HG03521 (cell line): Measurements from ENCODE around the gene TAS2R38.
"Not testable (repeated sequence)": the region's sequence is repeated elsewhere in the genome, so short reads cannot be mapped to it uniquely, and the experiment has no call there.

Experiments
- ATAC-seq: cut with Tn5 transposase; IDR thresholded peaks from one replicate; pipeline ENCODE4 v1.9.1; 2021; ENCODE audit warnings: mild to moderate bottlenecking, moderate library complexity; ENCODE audit not compliant: unreplicated experiment

The TAS2R38 gene

DNA sequence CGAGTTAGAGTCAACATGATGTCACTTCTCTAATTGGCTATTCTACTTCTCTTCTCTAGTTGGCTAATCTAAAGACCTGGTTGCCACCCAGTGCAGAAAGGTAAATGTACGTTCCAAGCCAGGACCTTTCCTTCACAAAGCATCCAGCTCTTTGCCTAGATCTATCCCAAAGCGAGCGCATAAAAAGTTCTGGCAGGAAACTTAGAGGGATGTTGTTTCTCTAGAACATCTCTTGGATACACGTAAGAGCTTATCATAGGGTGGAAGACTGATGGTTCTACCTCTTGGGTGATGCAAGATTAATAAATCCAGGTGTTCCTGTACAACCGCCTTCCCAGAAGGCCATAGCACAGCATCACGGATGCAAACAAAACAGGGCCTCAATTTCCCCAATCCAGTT, at the start of gene TAS2R38:
TAS2R38 (minus strand) TSS at position 101 of the 400 bp plus-strand sequence; CDS start at position 17, 84 bp downstream.
- no peak for ATAC-seq

- no peak for ATAC-seq
These were observed 44.6 kb upstream of the TAS2R38 start for GRCh38 chr7:142018154-142018553.

- ATAC-seq, result no peak
These were observed 43.9 kb upstream of the TAS2R38 start for GRCh38 chr7:142017451-142017850.

DNA sequence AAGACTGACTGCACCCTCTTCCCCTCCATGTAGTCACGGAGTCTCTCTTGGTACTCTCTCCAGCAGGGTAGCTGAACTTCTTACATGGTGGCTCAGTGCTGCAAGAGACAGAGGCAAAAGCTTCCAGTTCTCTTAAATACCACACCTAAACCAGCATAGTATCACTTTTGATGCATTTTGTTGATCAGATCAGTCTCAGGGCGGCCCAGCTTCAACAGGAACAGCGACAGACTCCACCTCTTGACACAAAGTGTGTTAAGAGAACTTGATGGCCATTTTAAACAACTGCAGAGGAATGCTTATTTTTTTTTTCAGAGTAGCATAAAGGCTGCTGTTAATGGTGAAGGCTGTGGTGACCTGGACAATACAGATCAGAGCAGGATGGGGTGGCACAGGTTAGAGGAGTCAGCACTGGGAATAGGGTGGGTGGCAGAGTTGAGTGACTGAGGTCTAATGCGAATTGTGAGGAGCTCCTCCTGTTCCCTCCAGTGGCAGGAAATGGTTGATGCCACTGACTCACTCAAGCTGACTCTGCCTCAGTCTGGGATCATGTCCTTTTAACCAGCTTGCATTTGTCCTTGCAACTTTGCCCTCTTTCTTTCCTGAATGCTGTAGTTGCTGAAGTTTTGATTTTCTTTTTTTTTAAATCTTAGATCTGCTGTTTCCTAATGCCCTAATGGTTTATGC, 39.4 kb upstream of the TAS2R38 start:
- ATAC-seq, result no peak

- ATAC-seq, result no peak
These were observed 37.5 kb upstream of the TAS2R38 start for GRCh38 chr7:142010952-142011548.

DNA sequence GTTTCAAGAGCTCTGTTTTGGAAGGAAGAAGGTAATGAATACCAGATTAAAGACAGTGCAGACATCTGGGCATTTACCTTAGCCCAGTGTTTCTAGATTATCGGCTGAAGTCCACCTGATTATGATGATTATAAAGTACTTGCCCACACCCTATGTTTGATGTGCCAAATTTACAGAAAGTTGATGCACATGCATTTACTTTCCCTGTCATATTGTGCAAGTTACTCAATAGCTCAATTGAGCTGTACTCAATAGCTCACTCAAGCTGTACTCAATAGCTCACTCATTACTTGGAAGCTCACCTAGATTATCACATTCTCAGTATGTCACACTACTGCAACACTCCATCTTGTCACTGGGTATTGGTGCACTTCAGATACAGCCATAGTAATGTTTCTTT, 35.6 kb upstream of the TAS2R38 start:
- no peak for ATAC-seq

DNA sequence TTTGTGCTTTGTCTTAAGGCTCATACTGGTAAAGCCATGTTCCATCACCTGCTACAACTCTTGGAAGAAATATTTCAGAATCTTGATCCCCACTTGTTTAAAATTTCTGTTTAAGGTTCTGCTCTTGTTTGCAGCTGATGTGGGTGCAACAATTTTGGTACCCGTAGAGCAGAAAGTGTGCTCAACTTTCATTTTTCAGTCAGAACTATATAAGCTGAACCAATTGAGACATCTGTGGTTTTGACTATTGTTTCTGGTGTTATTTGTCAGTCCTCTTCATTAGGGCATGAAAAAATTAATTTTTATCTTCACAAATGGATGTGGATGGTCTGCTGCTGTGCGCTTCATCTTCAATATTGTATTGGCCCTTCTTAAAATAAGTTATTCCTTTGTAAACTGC, 33.0 kb upstream of the TAS2R38 start:
- no peak for ATAC-seq

DNA sequence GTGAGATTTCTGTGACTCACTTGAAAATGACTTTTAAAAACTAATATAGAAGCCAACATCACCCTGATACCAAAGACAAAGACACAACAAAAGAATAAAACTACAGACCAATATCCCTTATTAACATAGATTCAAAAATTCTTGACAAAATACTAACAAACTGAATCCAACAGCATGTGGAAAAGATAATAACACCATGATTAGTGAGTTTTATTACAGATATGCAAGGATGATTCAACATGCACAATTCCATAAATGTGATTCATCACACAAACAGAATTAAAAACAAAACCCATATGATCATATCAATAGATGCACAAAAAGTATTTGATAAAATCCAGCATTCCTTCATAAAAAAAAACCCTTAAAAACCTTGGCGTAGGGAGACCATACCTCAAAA, 28.6 kb upstream of the TAS2R38 start:
- ATAC-seq, result no peak

DNA sequence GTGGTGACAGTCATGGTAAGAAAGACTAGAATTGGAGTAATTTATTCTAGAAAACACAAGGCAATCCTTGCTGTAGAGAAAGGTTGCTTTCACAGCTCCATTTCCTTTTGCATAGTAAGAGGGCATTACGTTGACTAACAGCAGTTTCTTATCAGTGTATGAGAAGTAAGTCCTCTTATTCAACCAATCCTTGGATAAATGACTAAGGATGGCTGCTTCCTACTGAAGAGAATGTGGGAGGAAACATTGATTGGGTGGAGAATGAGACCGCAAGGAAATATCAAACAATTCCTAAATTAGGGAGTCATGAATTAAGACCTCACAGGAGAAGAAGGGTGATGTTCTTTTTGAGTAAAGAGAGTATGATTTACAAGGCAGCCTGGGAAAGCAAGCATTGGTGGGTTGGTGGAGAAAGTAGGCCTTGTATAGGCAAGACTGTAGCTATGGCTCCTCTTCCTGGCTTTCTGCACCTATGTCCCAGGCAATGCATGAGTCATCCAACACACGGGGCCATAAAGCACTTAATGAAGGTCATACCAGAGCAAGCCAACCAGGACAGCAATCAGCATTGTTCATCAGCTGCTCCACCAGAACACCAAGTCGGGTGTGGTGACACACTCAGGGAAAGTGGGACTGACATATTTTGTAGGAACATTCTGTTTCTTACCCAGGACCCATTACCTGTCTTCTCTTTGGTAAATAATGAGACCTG, 27.7 kb upstream of the TAS2R38 start:
- no peak for ATAC-seq

DNA sequence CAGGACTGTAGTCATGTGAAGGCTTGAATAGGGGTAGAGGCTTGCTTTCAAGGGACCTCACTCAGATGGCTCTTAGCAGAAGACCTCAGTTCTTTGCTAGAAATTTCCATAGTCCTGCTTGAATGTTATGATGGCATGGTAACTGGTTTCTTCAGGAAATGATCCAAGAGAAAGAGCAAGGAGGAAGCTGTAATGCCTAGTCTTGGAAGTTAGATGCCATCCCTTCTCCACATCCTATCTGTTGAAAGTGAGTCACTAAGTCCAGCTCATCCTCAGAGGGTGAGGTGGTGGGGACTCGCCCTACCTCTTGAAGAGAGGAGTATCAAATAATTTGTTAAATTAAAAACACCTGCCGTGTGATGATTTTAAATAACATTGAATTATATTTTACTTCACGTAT, 26.7 kb upstream of the TAS2R38 start:
- ATAC-seq, result no peak

- ATAC-seq, result no peak
These were observed 25.6 kb upstream of the TAS2R38 start for GRCh38 chr7:141999058-141999623.

GRCh38 chr7:141993354-141993753, 19.8 kb upstream of the TAS2R38 start:
- ATAC-seq, result no peak

- no peak for ATAC-seq
These were observed 19.1 kb upstream of the TAS2R38 start for GRCh38 chr7:141992688-141993087.

DNA sequence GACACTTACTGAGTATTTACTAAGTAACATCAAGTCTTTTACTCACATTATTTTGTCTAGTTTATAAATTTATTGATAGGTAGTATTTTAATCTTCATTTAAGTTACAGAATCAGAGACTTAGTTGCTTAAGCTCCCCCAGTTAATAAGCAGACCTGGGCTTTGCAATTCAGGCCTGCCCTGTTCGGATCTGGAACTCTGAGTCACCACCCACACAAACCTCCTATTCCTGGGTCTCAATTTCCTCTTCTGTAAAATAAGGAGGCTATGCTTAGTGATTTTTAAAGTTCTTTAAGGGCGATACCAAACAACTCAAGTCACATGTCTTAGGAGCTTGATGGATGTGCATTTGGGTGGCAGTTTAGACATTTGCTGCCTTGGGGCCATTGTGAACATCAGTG, 18.6 kb upstream of the TAS2R38 start:
- no peak for ATAC-seq

- ATAC-seq, result no peak
These were observed 17.6 kb upstream of the TAS2R38 start for GRCh38 chr7:141991140-141991539.

DNA sequence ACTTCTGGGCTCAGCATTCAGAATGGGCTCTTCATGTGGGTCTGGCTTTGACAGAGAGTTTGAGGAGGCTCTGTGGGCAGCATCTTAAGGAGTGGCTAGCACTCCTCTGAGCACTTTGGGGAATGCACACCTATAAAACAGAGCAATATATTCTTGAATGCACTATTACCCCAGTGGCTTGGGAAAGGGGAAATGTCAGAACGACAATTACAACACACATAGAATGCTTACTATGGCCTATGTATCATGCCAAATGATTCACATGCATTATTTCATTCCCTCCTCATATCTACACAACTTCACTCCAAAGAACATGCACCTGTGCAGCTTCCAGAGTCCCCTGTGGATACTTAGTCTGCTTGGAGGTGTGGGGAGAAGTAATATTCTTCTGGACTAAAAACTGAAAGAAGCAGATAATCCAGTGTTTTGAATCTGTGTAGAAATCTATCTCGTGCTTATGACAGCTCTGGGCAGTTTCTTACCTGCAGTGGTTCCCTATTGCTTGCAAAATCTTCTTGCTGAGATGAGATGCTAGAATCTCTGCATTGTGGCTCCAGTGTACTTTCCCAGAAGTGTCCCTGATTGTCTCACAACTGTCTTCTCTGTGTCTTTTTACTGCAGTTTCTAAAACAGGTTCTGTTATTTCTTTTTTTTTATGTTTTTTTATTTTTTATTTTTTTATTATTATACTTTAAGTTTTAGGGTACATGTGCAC, 16.6 kb upstream of the TAS2R38 start:
- ATAC-seq, result no peak

- ATAC-seq, result not testable (repeated sequence)
These were observed 14.2 kb upstream of the TAS2R38 start for GRCh38 chr7:141987803-141988202.

GRCh38 chr7:141986923-141987322, 13.3 kb upstream of the TAS2R38 start:
- ATAC-seq, result no peak

DNA sequence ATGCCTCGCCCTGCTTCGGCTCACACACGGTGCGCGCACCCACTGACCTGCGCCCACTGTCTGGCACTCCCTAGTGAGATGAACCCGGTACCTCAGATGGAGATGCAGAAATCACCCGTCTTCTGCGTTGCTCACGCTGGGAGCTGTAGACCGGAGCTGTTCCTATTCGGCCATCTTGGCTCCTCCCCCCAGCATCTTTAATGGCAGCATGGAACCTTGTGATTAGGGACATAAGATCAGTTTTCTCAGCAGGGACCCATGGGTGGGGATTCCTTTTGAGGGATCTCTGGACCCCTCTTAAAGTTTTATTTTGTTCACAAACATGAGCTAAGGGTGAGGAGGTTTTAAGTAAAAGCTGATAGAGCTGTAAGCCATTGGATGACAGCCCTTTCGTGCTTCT, 12.4 kb upstream of the TAS2R38 start:
- not testable (repeated sequence) for ATAC-seq

DNA sequence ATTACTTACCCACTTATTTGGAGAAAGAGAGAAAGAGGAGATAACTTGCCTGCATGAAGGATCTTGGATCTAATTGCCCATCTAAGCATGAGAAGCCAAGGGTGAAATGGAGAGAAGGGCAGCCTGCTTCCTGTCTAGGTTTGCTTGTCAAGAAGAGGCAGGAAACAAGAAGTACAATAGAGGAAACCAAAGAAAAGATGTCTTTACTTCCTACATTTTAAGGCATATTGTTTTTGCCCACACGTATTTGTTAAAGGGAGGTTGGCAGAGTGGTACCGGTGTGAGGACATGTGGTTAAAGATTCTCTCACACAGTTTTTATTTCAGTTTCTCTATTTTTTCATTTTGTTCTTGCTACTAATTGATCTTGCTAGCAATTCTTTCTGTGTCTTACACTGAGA, 6.0 kb upstream of the TAS2R38 start:
- ATAC-seq, result no peak

DNA sequence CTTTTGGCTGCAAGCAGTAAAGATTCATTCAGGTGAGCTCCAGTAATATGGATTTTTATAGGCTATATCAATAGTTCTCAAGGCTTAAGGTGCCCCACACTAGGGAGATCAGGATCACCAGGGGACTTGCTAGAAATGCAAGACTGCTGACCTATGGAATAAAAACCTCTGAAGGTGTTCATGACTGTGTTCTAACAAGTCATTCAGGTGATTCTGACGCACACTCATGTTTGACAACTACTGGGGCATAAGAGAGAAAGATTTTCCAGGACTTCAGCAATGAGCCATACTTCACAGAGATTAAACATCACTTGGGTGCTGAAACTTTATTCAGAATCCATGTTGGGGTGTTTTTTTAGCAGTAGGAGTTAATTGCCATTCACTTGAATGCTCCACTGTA, 4.8 kb upstream of the TAS2R38 start:
- ATAC-seq, result no peak
